ENCODE measurements around the gene RAB37. TPM values are rescaled to one million over a fixed set of nuclear protein-coding genes. Genes with fewer than 3 reads are reported as not detected.

Gene RAB37
- polyA plus RNA-seq, 1 donor from 2014 or later: not detected

- no peaks in the 10 kb centered on the region for H3K9me2 ChIP-seq (ENCODE audit: insufficient read depth, low read length)
- H3K27me3 ChIP-seq (ENCODE audit: insufficient read depth, low read depth, low read length): peaks cover 64% of the 10 kb centered on the region
- no peak overlapping the region for H3K4me2 ChIP-seq (ENCODE audit: low read length)
- no peak overlapping the region for H3K27ac ChIP-seq (ENCODE audit: low read length)
- no peaks in the 10 kb centered on the region for H3F3A ChIP-seq (ENCODE audit: insufficient read depth, low read length, poor library complexity, severe bottlenecking)
- no peak overlapping the region for H3K9ac ChIP-seq (ENCODE audit: low read length)
- H3K36me3 ChIP-seq (ENCODE audit: insufficient read depth, low read length): no peaks in the 10 kb centered on the region
- H3K4me3 ChIP-seq (ENCODE audit: low read length): peak overlapping the region; percentile 42
- H3K9me3 ChIP-seq (ENCODE audit: low read length): peaks cover 5% of the 10 kb centered on the region
- no peaks in the 10 kb centered on the region for H4K20me1 ChIP-seq (ENCODE audit: insufficient read depth)
- H3K79me2 ChIP-seq (replicated peaks; ENCODE audit: insufficient read depth, low read length): no peaks in the 10 kb centered on the region
- no peak overlapping the region for H2AFZ ChIP-seq (ENCODE audit: low read depth, low read length)
- no peak for TF ChIP-seq EP300 (conservative IDR thresholded peaks at IDR 0.05; ENCODE audit: poor library complexity, severe bottlenecking)
- no peak for TF ChIP-seq MXI1 (conservative IDR thresholded peaks at IDR 0.05; ENCODE audit: poor library complexity, severe bottlenecking)
- TF ChIP-seq RAD21 (conservative IDR thresholded peaks at IDR 0.05): no peak
- no peak for TF ChIP-seq TAF1 (IDR thresholded peaks at IDR 0.05; ENCODE audit: low read depth)
- TF ChIP-seq CTCF (IDR thresholded peaks at IDR 0.05; ENCODE audit: poor library complexity, severe bottlenecking): peak; percentile 45
- no peak for TF ChIP-seq SMC3 (conservative IDR thresholded peaks at IDR 0.05; ENCODE audit: poor library complexity)
- TF ChIP-seq POLR2AphosphoS5 (IDR thresholded peaks at IDR 0.05): no peak
- no peak for TF ChIP-seq EZH2 (IDR thresholded peaks at IDR 0.05; ENCODE audit: borderline replicate concordance, insufficient read depth, low read length, poor library complexity, severe bottlenecking)
- TF ChIP-seq REST (IDR thresholded peaks at IDR 0.05; ENCODE audit: borderline replicate concordance): no peak
Measured at GRCh38 chr17:74737299-74738050, 419 bp downstream of the RAB37 start.

GRCh38 chr17:74738051-74738996 is 1.3 kb downstream of the RAB37 start:
- Histone ChIP-seq H3K4me3 (ENCODE audit: low read length) (peak overlapping the region; percentile 42), H2AFZ (ENCODE audit: low read depth, low read length) (no peak overlapping the region), H3F3A (ENCODE audit: insufficient read depth, low read length, poor library complexity, severe bottlenecking) (no peaks in the 10 kb centered on the region)

More at GRCh38 chr17:74738051-74738996, 1.3 kb downstream of the RAB37 start:
- H3K79me2 ChIP-seq (replicated peaks; ENCODE audit: insufficient read depth, low read length): no peaks in the 10 kb centered on the region
- H3K9me2 ChIP-seq (ENCODE audit: insufficient read depth, low read length): no peaks in the 10 kb centered on the region
- TF ChIP-seq RAD21 (conservative IDR thresholded peaks at IDR 0.05): no peak
- TF ChIP-seq TAF1 (IDR thresholded peaks at IDR 0.05; ENCODE audit: low read depth): no peak
- no peak for TF ChIP-seq EP300 (conservative IDR thresholded peaks at IDR 0.05; ENCODE audit: poor library complexity, severe bottlenecking)
- TF ChIP-seq REST (IDR thresholded peaks at IDR 0.05; ENCODE audit: borderline replicate concordance): no peak
- no peak for TF ChIP-seq MXI1 (conservative IDR thresholded peaks at IDR 0.05; ENCODE audit: poor library complexity, severe bottlenecking)
- TF ChIP-seq SMC3 (conservative IDR thresholded peaks at IDR 0.05; ENCODE audit: poor library complexity): no peak
- no peak for TF ChIP-seq POLR2AphosphoS5 (IDR thresholded peaks at IDR 0.05)
- no peak for TF ChIP-seq EZH2 (IDR thresholded peaks at IDR 0.05; ENCODE audit: borderline replicate concordance, insufficient read depth, low read length, poor library complexity, severe bottlenecking)
- H3K27me3 ChIP-seq (ENCODE audit: insufficient read depth, low read depth, low read length): peaks cover 61% of the 10 kb centered on the region
- H3K9ac ChIP-seq (ENCODE audit: low read length): no peak overlapping the region
- peaks cover 5% of the 10 kb centered on the region for H3K9me3 ChIP-seq (ENCODE audit: low read length)
- no peak overlapping the region for H3K27ac ChIP-seq (ENCODE audit: low read length)
- H4K20me1 ChIP-seq (ENCODE audit: insufficient read depth): no peaks in the 10 kb centered on the region
- no peaks in the 10 kb centered on the region for H3K36me3 ChIP-seq (ENCODE audit: insufficient read depth, low read length)
- H3K4me2 ChIP-seq (ENCODE audit: low read length): no peak overlapping the region
